K562 (cell line): ENCODE results near the gene GADD45B. TPM values are rescaled to one million over a fixed set of nuclear protein-coding genes. Genes with fewer than 3 reads are reported as not detected.

Source experiments
- ATAC-seq: fragments of 200-7000 bp; cut with Tn5 transposase; 3 replicates; pipeline ENCODE4 v1.9.1; 2020; ENCODE audit warnings: moderate library complexity
- BruUV-seq: library from RNA; stranded (reverse); fragments of 400-500 nt; replicated peaks from 2 replicates; lab custom pipeline; 2021; lab: Mats Ljungman, UMichigan
- CTCF ChIA-PET: fragments of 300-600 bp; formaldehyde crosslinking; extraction: SDS; loops from one replicate; lab custom pipeline; 2021; ENCODE audit warnings: low intra/inter-chr PET ratio; lab: Yijun Ruan, JAX
- POLR2A ChIA-PET: fragments of 300-600, 350-650 bp; sonication (Branson Sonifier 250); formaldehyde crosslinking; extraction: SDS; loops from one replicate; lab custom pipeline; 2021; ENCODE audit warnings: antibody characterized with exemption, inconsistent platforms; lab: Yijun Ruan, JAX
- DNase-seq, 4 experiments: peaks; one replicate each; pipeline versions ENCODE4 v3.0.0 to v3.0.0-alpha.2; 2011 to 2018; ENCODE audit warnings: low spot score in 3 of 4, mixed read lengths in 3 of 4; ENCODE audit errors: extremely low read depth in 1 of 4
- FAIRE-seq: peaks from 2 replicates; lab custom pipeline; 2011; peaks lifted over from hg19 to GRCh38; lab: Jason Lieb, UNC
- H2AFZ ChIP-seq: 2 replicates; pipeline ENCODE4 v1.6.0; 2011; ENCODE audit warnings: low read depth, low read length, control low read depth, inconsistent platforms
- H3K27ac ChIP-seq: fragments of 200-600 bp; 3 replicates; pipeline ENCODE4 v1.8.0; 2011; ENCODE audit warnings: low read depth, mild to moderate bottlenecking, control low read depth, inconsistent platforms, low read length, moderate library complexity, mixed read lengths; ENCODE audit errors: extremely low read depth
- H3K27me3 ChIP-seq, 2 experiments: fragments of 300-600 bp in 1 of 2; 2 replicates in 1 of 2; 3 replicates in 1 of 2; pipeline versions ENCODE4 v1.6.0 to v1.8.0; 2011; ENCODE audit warnings: inconsistent platforms in 2 of 2, low read length in 2 of 2, mild to moderate bottlenecking in 1 of 2, mixed read lengths in 1 of 2, moderate library complexity in 1 of 2; ENCODE audit not compliant: control insufficient read depth in 2 of 2, insufficient read depth in 2 of 2
- H3K36me3 ChIP-seq: fragments of 300-600 bp; 3 replicates; pipeline ENCODE4 v1.8.0; 2011; ENCODE audit warnings: mild to moderate bottlenecking, low read length, inconsistent platforms; ENCODE audit not compliant: control insufficient read depth, insufficient read depth
- H3K4me1 ChIP-seq, 2 experiments: fragments of 200-600 bp in 1 of 2; replicated peaks in 1 of 2; 2 replicates in 1 of 2; 3 replicates in 1 of 2; pipeline versions ENCODE4 v1.5.1 to v1.8.0; 2011; ENCODE audit warnings: inconsistent platforms in 2 of 2, low read length in 2 of 2, mild to moderate bottlenecking in 1 of 2, mixed read lengths in 1 of 2, moderate library complexity in 1 of 2; ENCODE audit not compliant: control insufficient read depth in 2 of 2, insufficient read depth in 2 of 2
- H3K4me2 ChIP-seq: 2 replicates; pipeline ENCODE4 v1.6.1; 2011; ENCODE audit warnings: low read length, control low read depth, inconsistent platforms, mixed read lengths; ENCODE audit not compliant: insufficient read depth
- H3K4me3 ChIP-seq: fragments of 200-600 bp; sonication (generic), shearing (Covaris generic); 2 replicates; pipeline ENCODE4 v1.5.1; 2016; ENCODE audit warnings: control low read depth, inconsistent platforms
- H3K79me2 ChIP-seq: fragments of 200-600 bp; 3 replicates; pipeline ENCODE4 v1.8.0; 2011; ENCODE audit warnings: low read length, inconsistent platforms; ENCODE audit not compliant: control insufficient read depth, insufficient read depth
- H3K9ac ChIP-seq, 2 experiments: 2 replicates each; pipeline versions ENCODE4 v1.6.0 to v1.6.1; 2011; ENCODE audit warnings: low read depth in 2 of 2, low read length in 2 of 2, control low read depth in 1 of 2, inconsistent platforms in 1 of 2, mild to moderate bottlenecking in 1 of 2, mixed read lengths in 1 of 2; ENCODE audit not compliant: insufficient read depth in 1 of 2
- H3K9me1 ChIP-seq: one replicate; pipeline ENCODE4 v1.6.0; 2011; ENCODE audit warnings: inconsistent platforms, mild to moderate bottlenecking, low read length, moderate library complexity; ENCODE audit not compliant: control insufficient read depth, insufficient read depth
- H3K9me3 ChIP-seq: replicated peaks from 2 replicates; pipeline ENCODE4 v1.5.1; 2011; ENCODE audit warnings: low read depth, low read length, inconsistent platforms; ENCODE audit not compliant: control insufficient read depth, insufficient read depth
- H4K20me1 ChIP-seq: replicated peaks from 2 replicates; pipeline ENCODE4 v1.6.1; 2011; ENCODE audit warnings: low read length, inconsistent platforms, mixed read lengths; ENCODE audit not compliant: control insufficient read depth, insufficient read depth
- NFXL1 ChIP-seq: fragments of 450-650 bp; formaldehyde crosslinking; IDR thresholded peaks from 2 replicates; pipeline ENCODE4 v1.4.0; 2021; ENCODE audit warnings: mild to moderate bottlenecking
- NR3C1 ChIP-seq: sonication (generic); formaldehyde crosslinking; IDR thresholded peaks from 2 replicates; pipeline ENCODE4 v1.8.1; 2022; ENCODE audit warnings: missing genetic modification reagents
- PCBP1 ChIP-seq: fragments of 200-400 bp; formaldehyde crosslinking; IDR thresholded peaks from 2 replicates; pipeline ENCODE4 v1.6.1; 2018; ENCODE audit warnings: mild to moderate bottlenecking, low read depth, low read length; ENCODE audit not compliant: poor library complexity, severe bottlenecking
- RBBP5 ChIP-seq: fragments of 200-600 bp; sonication (generic); IDR thresholded peaks from 2 replicates; pipeline ENCODE4 v1.6.1; 2012; ENCODE audit warnings: borderline replicate concordance, mild to moderate bottlenecking, low read length, control low read depth, inconsistent platforms; ENCODE audit not compliant: insufficient read depth, poor library complexity, severe bottlenecking
- TAL1 ChIP-seq: fragments of 450-650 bp; IDR thresholded peaks from 2 replicates; pipeline ENCODE4 v1.6.1; 2016; ENCODE audit warnings: mild to moderate bottlenecking
- TGIF2 ChIP-seq: sonication (generic); formaldehyde crosslinking; IDR thresholded peaks from 2 replicates; pipeline ENCODE4 v1.8.1; 2022; ENCODE audit warnings: mild to moderate bottlenecking, missing genetic modification reagents, moderate library complexity
- XRCC5 ChIP-seq: fragments of 200-400 bp; formaldehyde crosslinking; IDR thresholded peaks from 2 replicates; pipeline ENCODE4 v1.6.1; 2017; ENCODE audit warnings: low read depth, mild to moderate bottlenecking, low read length
- ZFP1 ChIP-seq: fragments of 450-650 bp; formaldehyde crosslinking; IDR thresholded peaks from 2 replicates; pipeline ENCODE4 v1.4.0; 2020; ENCODE audit warnings: mild to moderate bottlenecking, mixed read lengths
- ZNF165 ChIP-seq: fragments of 250-450 bp; sonication (Bioruptor Pico); IDR thresholded peaks from 2 replicates; pipeline ENCODE4 v1.4.0; 2020; ENCODE audit warnings: borderline replicate concordance
- ZNF316 ChIP-seq: fragments of 450-650 bp; IDR thresholded peaks from 2 replicates; pipeline ENCODE4 v1.6.1; 2016
- WGBS: fragments of 100-300 bp; shearing (Covaris generic); methylation state at CpG from one replicate; pipeline ENCODE4 v1.1.6; 2016; ENCODE audit warnings: low coverage, mixed read lengths; ENCODE audit not compliant: insufficient coverage; ENCODE audit errors: missing lambda C conversion rate; 5-methylcytosine and 5-hydroxymethylcytosine counted together
- in situ Hi-C: fragments of 300-500 bp; cut with MboI; formaldehyde crosslinking; loops from 4 replicates; pipeline ENCODE4 v1.15.0; 2018; ENCODE audit warnings: inconsistent platforms, mixed read lengths
- intact Hi-C: fragments of 100-400 bp; cut with micrococcal nuclease; formaldehyde crosslinking; loops from 2 replicates; pipeline ENCODE4 v1.14.2; 2022
- polyA plus RNA-seq, 8 experiments: library from polyadenylated mRNA; depleted of rRNA in 4 of 8; stranded (reverse) in 5 of 8; unstranded in 3 of 8; fragments of >200 nt; fragmentation: Nextera tagmentation in 2 of 8; fragmentation: Illumina TruSeq in 1 of 8; extraction: Ambion mirVana in 2 of 8; extraction: Trizol in 1 of 8; gene quantifications; 2 replicates each; pipeline versions ENCODE4 v1.2.1 to v1.2.3, GENCODE V29; 2011 to 2014; ENCODE audit warnings: inconsistent platforms in 1 of 8, missing spikeins in 1 of 8
- total RNA-seq, 7 experiments: library from RNA; depleted of rRNA in 6 of 7; stranded (reverse); fragments of >200 nt in 6 of 7; fragmentation: Illumina TruSeq in 2 of 7; extraction: Trizol in 2 of 7; gene quantifications; 2 replicates each; pipeline versions ENCODE4 v1.2.1 to v1.2.3, GENCODE V29; 2011 to 2021; ENCODE audit warnings: low replicate concordance in 1 of 7
- TF ChIP-seq, protein P1 (sequence below): sonication (generic); formaldehyde crosslinking; IDR thresholded peaks from 2 replicates; pipeline ENCODE4 v1.8.1; 2023; ENCODE audit warnings: mild to moderate bottlenecking, missing genetic modification reagents
- TF ChIP-seq, protein P2 (sequence below), 2 experiments: fragments of 450-650 bp in 1 of 2; IDR thresholded peaks; 2 replicates each; pipeline ENCODE4 v1.6.1; 2011 to 2017; ENCODE audit warnings: low read depth in 2 of 2, antibody characterized with exemption in 1 of 2, borderline replicate concordance in 1 of 2, low read length in 1 of 2, mild to moderate bottlenecking in 1 of 2, mixed read lengths in 1 of 2; ENCODE audit not compliant: control insufficient read depth in 1 of 2
- TF ChIP-seq, protein P3 (sequence below): fragments of 250-450 bp; sonication (Bioruptor Pico); IDR thresholded peaks from 2 replicates; pipeline ENCODE4 v1.9.0; 2021; ENCODE audit warnings: mild to moderate bottlenecking

GADD45B gene
- total and polyA plus RNA-seq, 9 of the 15 experiments (the other 6 are each of a cell fraction or from before 2014, with no cell fraction given) = 0.06 to 4.1 (median 2.1) TPM

DNA sequence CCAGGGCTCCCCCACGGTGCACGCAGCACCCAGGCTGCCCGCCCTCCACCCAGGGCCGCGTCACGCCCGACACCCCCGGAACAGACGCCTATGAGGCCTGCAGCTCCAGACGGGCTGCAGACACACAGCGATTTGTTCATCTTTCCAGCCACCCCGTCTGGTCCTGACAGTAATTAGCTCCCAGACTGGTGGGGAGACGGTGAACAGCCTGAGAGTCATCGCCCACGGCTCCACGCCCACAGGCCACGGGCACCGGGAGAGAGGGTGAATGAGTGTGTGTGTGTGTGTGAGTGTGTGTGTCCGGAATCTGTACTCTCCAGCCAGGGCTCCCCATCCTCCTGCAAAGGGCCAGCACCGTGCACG lies 18.1 kb downstream of the GADD45B start:
- Histone ChIP-seq H3K4me3 (no peak overlapping the region), H3K9ac (peak overlapping the region in 1 of 2 experiments; percentile 84; a peak in 2 of 4 replicates), H3K79me2 (no peaks in the 10 kb centered on the region), H2AFZ (no peak overlapping the region), H3K27me3 (peaks cover 21 to 51% of the 10 kb centered on the region in 2 experiments; a peak in 4 of 5 replicates), H3K4me2 (peak overlapping the region; percentile 78), H3K4me1 (peaks cover 5 to 34% of the 10 kb centered on the region in 2 experiments; a peak in 4 of 5 replicates), H3K36me3 (no peaks in the 10 kb centered on the region), H3K27ac (no peak overlapping the region; the same call in 2 of the 3 replicates), H3K9me3 (no peaks in the 10 kb centered on the region), H4K20me1 (no peaks in the 10 kb centered on the region), H3K9me1 (no peaks in the 10 kb centered on the region)
- FAIRE-seq (no peak), ATAC-seq (no peak; the same call in 2 of the 3 replicates), DNase-seq (no peak)
- 20% methylated on average over 15 of the region's 21 CpGs for WGBS
- TF ChIP-seq ZFP1 (CRISPR knock-in tag) = no peak
- TF ChIP-seq RBBP5 = no peak
- TF ChIP-seq NFXL1 (CRISPR knock-in tag) = no peak
- TF ChIP-seq, protein P1, sequence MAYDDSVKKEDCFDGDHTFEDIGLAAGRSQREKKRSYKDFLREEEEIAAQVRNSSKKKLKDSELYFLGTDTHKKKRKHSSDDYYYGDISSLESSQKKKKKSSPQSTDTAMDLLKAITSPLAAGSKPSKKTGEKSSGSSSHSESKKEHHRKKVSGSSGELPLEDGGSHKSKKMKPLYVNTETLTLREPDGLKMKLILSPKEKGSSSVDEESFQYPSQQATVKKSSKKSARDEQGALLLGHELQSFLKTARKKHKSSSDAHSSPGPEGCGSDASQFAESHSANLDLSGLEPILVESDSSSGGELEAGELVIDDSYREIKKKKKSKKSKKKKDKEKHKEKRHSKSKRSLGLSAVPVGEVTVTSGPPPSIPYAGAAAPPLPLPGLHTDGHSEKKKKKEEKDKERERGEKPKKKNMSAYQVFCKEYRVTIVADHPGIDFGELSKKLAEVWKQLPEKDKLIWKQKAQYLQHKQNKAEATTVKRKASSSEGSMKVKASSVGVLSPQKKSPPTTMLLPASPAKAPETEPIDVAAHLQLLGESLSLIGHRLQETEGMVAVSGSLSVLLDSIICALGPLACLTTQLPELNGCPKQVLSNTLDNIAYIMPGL (CRISPR knock-in tag) = no peak
- no peak for TF ChIP-seq ZNF316
- no peak for TF ChIP-seq ZNF165 (CRISPR knock-in tag)
- no peak for TF ChIP-seq NR3C1 (CRISPR knock-in tag)
- TF ChIP-seq PCBP1 = no peak
- TF ChIP-seq, protein P2, sequence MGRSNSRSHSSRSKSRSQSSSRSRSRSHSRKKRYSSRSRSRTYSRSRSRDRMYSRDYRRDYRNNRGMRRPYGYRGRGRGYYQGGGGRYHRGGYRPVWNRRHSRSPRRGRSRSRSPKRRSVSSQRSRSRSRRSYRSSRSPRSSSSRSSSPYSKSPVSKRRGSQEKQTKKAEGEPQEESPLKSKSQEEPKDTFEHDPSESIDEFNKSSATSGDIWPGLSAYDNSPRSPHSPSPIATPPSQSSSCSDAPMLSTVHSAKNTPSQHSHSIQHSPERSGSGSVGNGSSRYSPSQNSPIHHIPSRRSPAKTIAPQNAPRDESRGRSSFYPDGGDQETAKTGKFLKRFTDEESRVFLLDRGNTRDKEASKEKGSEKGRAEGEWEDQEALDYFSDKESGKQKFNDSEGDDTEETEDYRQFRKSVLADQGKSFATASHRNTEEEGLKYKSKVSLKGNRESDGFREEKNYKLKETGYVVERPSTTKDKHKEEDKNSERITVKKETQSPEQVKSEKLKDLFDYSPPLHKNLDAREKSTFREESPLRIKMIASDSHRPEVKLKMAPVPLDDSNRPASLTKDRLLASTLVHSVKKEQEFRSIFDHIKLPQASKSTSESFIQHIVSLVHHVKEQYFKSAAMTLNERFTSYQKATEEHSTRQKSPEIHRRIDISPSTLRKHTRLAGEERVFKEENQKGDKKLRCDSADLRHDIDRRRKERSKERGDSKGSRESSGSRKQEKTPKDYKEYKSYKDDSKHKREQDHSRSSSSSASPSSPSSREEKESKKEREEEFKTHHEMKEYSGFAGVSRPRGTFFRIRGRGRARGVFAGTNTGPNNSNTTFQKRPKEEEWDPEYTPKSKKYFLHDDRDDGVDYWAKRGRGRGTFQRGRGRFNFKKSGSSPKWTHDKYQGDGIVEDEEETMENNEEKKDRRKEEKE (IDR thresholded peaks at IDR 0.05; ENCODE audit: borderline replicate concordance in 1 of 2, control insufficient read depth in 1 of 2, low read depth in 2 of 2, low read length in 1 of 2) = no peak
- no peak for TF ChIP-seq TAL1
- TF ChIP-seq TGIF2 (CRISPR knock-in tag) = no peak
- TF ChIP-seq, protein P3, sequence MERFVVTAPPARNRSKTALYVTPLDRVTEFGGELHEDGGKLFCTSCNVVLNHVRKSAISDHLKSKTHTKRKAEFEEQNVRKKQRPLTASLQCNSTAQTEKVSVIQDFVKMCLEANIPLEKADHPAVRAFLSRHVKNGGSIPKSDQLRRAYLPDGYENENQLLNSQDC (CRISPR knock-in tag) = no peak
- TF ChIP-seq XRCC5 = no peak
- POLR2A ChIA-PET = no interaction called here
- intact Hi-C loops = no loop called here
- CTCF ChIA-PET = no interaction called here
- no TSS peak for BruUV-seq
- in situ Hi-C loops = no loop called here
